HS-5 (cell line): ENCODE data around the gene IQCM.
"Not testable (repeated sequence)": the region's sequence is repeated elsewhere in the genome, so short reads cannot be mapped to it uniquely, and the experiment has no call there.

ENCODE experiments used
- DNase-seq: peaks from one replicate; pipeline ENCODE4 v3.0.0-alpha.2; 2012; ENCODE audit warnings: low read depth

IQCM gene

GRCh38 chr4:149468669-149469068 lies 347.0 kb downstream of the IQCM start:
- DNase-seq = not testable (repeated sequence)

- no peak for DNase-seq
These were observed 349.2 kb downstream of the IQCM start for GRCh38 chr4:149466446-149466845.

GRCh38 chr4:149465955-149466354 lies 349.7 kb downstream of the IQCM start:
- DNase-seq = peak; percentile 53

- DNase-seq = no peak
These were observed 372.1 kb downstream of the IQCM start for GRCh38 chr4:149443537-149443936.

- DNase-seq = no peak
These were observed 374.3 kb downstream of the IQCM start for GRCh38 chr4:149441338-149441737.

GRCh38 chr4:149426461-149426860 lies 389.2 kb downstream of the IQCM start:
- DNase-seq = no peak

GRCh38 chr4:149409555-149409962 lies 406.1 kb downstream of the IQCM start:
- no peak for DNase-seq

- DNase-seq = peak; percentile 91
These were observed 406.5 kb downstream of the IQCM start for GRCh38 chr4:149409146-149409545.

- no peak for DNase-seq
These were observed 411.5 kb downstream of the IQCM start for GRCh38 chr4:149404143-149404542.

GRCh38 chr4:149403081-149403480 lies 412.6 kb downstream of the IQCM start:
- DNase-seq = no peak

GRCh38 chr4:149398993-149399392 lies 416.6 kb downstream of the IQCM start:
- no peak for DNase-seq

GRCh38 chr4:149370785-149371420 lies 444.7 kb downstream of the IQCM start:
- DNase-seq = peak; percentile 24

- DNase-seq = no peak
These were observed 445.6 kb downstream of the IQCM start for GRCh38 chr4:149370002-149370401.

- DNase-seq = no peak
These were observed 462.4 kb downstream of the IQCM start for GRCh38 chr4:149353241-149353640.

GRCh38 chr4:149349541-149349940 lies 466.1 kb downstream of the IQCM start:
- no peak for DNase-seq

GRCh38 chr4:149347139-149347538 lies 468.5 kb downstream of the IQCM start:
- DNase-seq = no peak

- peak; percentile 52 for DNase-seq
These were observed 470.2 kb downstream of the IQCM start for GRCh38 chr4:149345424-149345823.

- peak; percentile 54 for DNase-seq
These were observed 471.2 kb downstream of the IQCM start for GRCh38 chr4:149344436-149344835.

- no peak for DNase-seq
These were observed 472.0 kb downstream of the IQCM start for GRCh38 chr4:149343614-149344013.

GRCh38 chr4:149341117-149341516 lies 474.5 kb downstream of the IQCM start:
- DNase-seq = not testable (repeated sequence)

- no peak for DNase-seq
These were observed 487.5 kb downstream of the IQCM start for GRCh38 chr4:149328161-149328560.

- no peak for DNase-seq
These were observed 493.4 kb downstream of the IQCM start for GRCh38 chr4:149322203-149322602.

GRCh38 chr4:149321438-149321837 lies 494.2 kb downstream of the IQCM start:
- DNase-seq = no peak

GRCh38 chr4:149311076-149311475 lies 504.6 kb downstream of the IQCM start:
- peak; percentile 28 for DNase-seq
